Caco-2 (cell line): ENCODE results near the gene FBXO8. TPM values are rescaled to one million over a fixed set of nuclear protein-coding genes. Genes with fewer than 3 reads are reported as not detected.

Experiments
- BruUV-seq: library from RNA; stranded (reverse); fragments of 400-500 nt; replicated peaks from 2 replicates; lab custom pipeline; 2021; lab: Mats Ljungman, UMichigan
- CTCF ChIA-PET: fragments of 300-600 bp; sonication (Branson Sonifier 250); formaldehyde crosslinking; loops from one replicate; lab custom pipeline; 2022; ENCODE audit warnings: antibody characterized with exemption; lab: Charles Lee
- POLR2A ChIA-PET: fragments of 300-600 bp; sonication (Branson Sonifier 250); formaldehyde crosslinking; loops from one replicate; lab custom pipeline; 2022; ENCODE audit warnings: antibody characterized with exemption; lab: Charles Lee
- DNase-seq, 2 experiments: peaks; one replicate each; pipeline versions ENCODE4 v3.0.0 to v3.0.0-alpha.2; 2020 to 2022
- H3K27me3 ChIP-seq: replicated peaks from 2 replicates; pipeline ENCODE4 v1.6.0; 2011; ENCODE audit warnings: low read length; ENCODE audit not compliant: control insufficient read depth, insufficient read depth
- H3K36me3 ChIP-seq: 2 replicates; pipeline ENCODE4 v1.5.1; 2011; ENCODE audit warnings: low read length; ENCODE audit not compliant: control insufficient read depth, insufficient read depth
- H3K4me1 ChIP-seq: fragments of 250-450 bp; sonication (Bioruptor Pico); 2 replicates; pipeline ENCODE4 v1.5.1; 2020; ENCODE audit warnings: mild to moderate bottlenecking
- H3K4me3 ChIP-seq: 2 replicates; pipeline ENCODE4 v1.5.1; 2011; ENCODE audit warnings: low read depth, mild to moderate bottlenecking, control low read depth, low read length
- H3K9me3 ChIP-seq: fragments of 250-450 bp; sonication (Bioruptor Pico); 2 replicates; pipeline ENCODE4 v1.5.1; 2020; ENCODE audit warnings: mild to moderate bottlenecking, moderate library complexity
- H3K27ac Mint-ChIP-seq: one replicate; pipeline ENCODE4 v1.8.0; 2022; ENCODE audit warnings: mixed read lengths; ENCODE audit not compliant: unreplicated experiment
- H3K27me3 Mint-ChIP-seq: one replicate; pipeline ENCODE4 v1.8.0; 2022; ENCODE audit warnings: mixed read lengths; ENCODE audit not compliant: insufficient read depth, unreplicated experiment
- H3K36me3 Mint-ChIP-seq: one replicate; pipeline ENCODE4 v1.8.0; 2022; ENCODE audit warnings: mild to moderate bottlenecking, mixed read lengths; ENCODE audit not compliant: insufficient read depth, unreplicated experiment
- H3K4me1 Mint-ChIP-seq: one replicate; pipeline ENCODE4 v1.8.0; 2022; ENCODE audit warnings: low read depth, mixed read lengths; ENCODE audit not compliant: unreplicated experiment
- H3K4me3 Mint-ChIP-seq: one replicate; pipeline ENCODE4 v1.8.0; 2022; ENCODE audit warnings: mild to moderate bottlenecking, moderate library complexity, mixed read lengths; ENCODE audit not compliant: unreplicated experiment
- H3K9me3 Mint-ChIP-seq: one replicate; pipeline ENCODE4 v1.8.0; 2022; ENCODE audit warnings: mixed read lengths; ENCODE audit not compliant: unreplicated experiment
- CTCF ChIP-seq, 2 experiments: fragments of 200-600 bp in 1 of 2; IDR thresholded peaks; 1 replicate in 1 of 2; 2 replicates in 1 of 2; pipeline versions ENCODE4 v1.5.1 to v1.8.0; 2011 to 2022; ENCODE audit warnings: antibody characterized with exemption in 1 of 2, control low read depth in 1 of 2, inconsistent platforms in 1 of 2, low read depth in 1 of 2, low read length in 1 of 2, mild to moderate bottlenecking in 1 of 2, moderate library complexity in 1 of 2; ENCODE audit not compliant: insufficient read depth in 1 of 2, severe bottlenecking in 1 of 2, unreplicated experiment in 1 of 2
- intact Hi-C: fragments of 100-400 bp; cut with micrococcal nuclease; formaldehyde crosslinking; loops from one replicate; pipeline ENCODE4 v1.10.0; 2022; ENCODE audit not compliant: unreplicated experiment
- total RNA-seq: library from RNA; stranded (reverse); gene quantifications from 2 replicates; pipeline ENCODE4 v1.2.3, GENCODE V29; 2022

FBXO8 gene
- total RNA-seq, 1 experiment from 2014 or later: 15.0 TPM

GRCh38 chr4:174292473-174292872 is 9.0 kb upstream of the FBXO8 start:
- Mint-ChIP-seq H3K4me3 (no peak overlapping the region), H3K36me3 (peaks cover 19% of the 10 kb centered on the region), H3K4me1 (no peaks in the 10 kb centered on the region), H3K27me3 (no peaks in the 10 kb centered on the region), H3K9me3 (peaks cover 41% of the 10 kb centered on the region), H3K27ac (no peak overlapping the region)
- H3K4me1 ChIP-seq: no peaks in the 10 kb centered on the region
- no peak for DNase-seq
- intact Hi-C loops: no loop called here
- ChIA-PET POLR2A (no interaction called here), CTCF (no interaction called here)
- peaks cover 6% of the 10 kb centered on the region; the same call in 1 of the 2 replicates for H3K9me3 ChIP-seq
- BruUV-seq: no TSS peak
- H3K36me3 ChIP-seq: no peaks in the 10 kb centered on the region
- no peaks in the 10 kb centered on the region for H3K27me3 ChIP-seq
- no peak overlapping the region for H3K4me3 ChIP-seq
- TF ChIP-seq CTCF (IDR thresholded peaks at IDR 0.05; ENCODE audit: insufficient read depth in 1 of 2, low read depth in 1 of 2, low read length in 1 of 2, severe bottlenecking in 1 of 2, unreplicated experiment in 1 of 2): no peak

GRCh38 chr4:174286870-174287269 is 3.4 kb upstream of the FBXO8 start:
- H3K27ac Mint-ChIP-seq: no peak overlapping the region
- Histone ChIP-seq H3K27me3 (no peaks in the 10 kb centered on the region), H3K4me1 (peaks cover 7% of the 10 kb centered on the region; the same call in 1 of the 2 replicates), H3K9me3 (peaks cover 1% of the 10 kb centered on the region; the same call in 1 of the 2 replicates), H3K4me3 (no peak overlapping the region), H3K36me3 (no peaks in the 10 kb centered on the region)
- peaks cover 14% of the 10 kb centered on the region for H3K36me3 Mint-ChIP-seq
- no peak for DNase-seq
- no peak overlapping the region for H3K4me3 Mint-ChIP-seq
- peaks cover 18% of the 10 kb centered on the region for H3K9me3 Mint-ChIP-seq
- H3K4me1 Mint-ChIP-seq: peaks cover 11% of the 10 kb centered on the region
- no peaks in the 10 kb centered on the region for H3K27me3 Mint-ChIP-seq
- CTCF ChIA-PET: no interaction called here
- POLR2A ChIA-PET: no interaction called here
- intact Hi-C loops: no loop called here
- TF ChIP-seq CTCF (IDR thresholded peaks at IDR 0.05; ENCODE audit: insufficient read depth in 1 of 2, low read depth in 1 of 2, low read length in 1 of 2, severe bottlenecking in 1 of 2, unreplicated experiment in 1 of 2): no peak
- BruUV-seq: no TSS peak

GRCh38 chr4:174284487-174284886 is 1.0 kb upstream of the FBXO8 start:
- Mint-ChIP-seq H3K9me3 (no peaks in the 10 kb centered on the region), H3K36me3 (peaks cover 14% of the 10 kb centered on the region), H3K4me3 (peak overlapping the region; percentile 81), H3K4me1 (peaks cover 11% of the 10 kb centered on the region), H3K27ac (peak overlapping the region; percentile 99), H3K27me3 (no peaks in the 10 kb centered on the region)
- ChIA-PET POLR2A (no interaction called here), CTCF (no interaction called here)
- Histone ChIP-seq H3K27me3 (no peaks in the 10 kb centered on the region), H3K4me3 (peak overlapping the region; percentile 61), H3K4me1 (peaks cover 7% of the 10 kb centered on the region; the same call in 1 of the 2 replicates), H3K9me3 (no peaks in the 10 kb centered on the region), H3K36me3 (no peaks in the 10 kb centered on the region)
- TF ChIP-seq CTCF (IDR thresholded peaks at IDR 0.05; ENCODE audit: insufficient read depth in 1 of 2, low read depth in 1 of 2, low read length in 1 of 2, severe bottlenecking in 1 of 2, unreplicated experiment in 1 of 2): no peak
- no peak for DNase-seq
- intact Hi-C loops: no loop called here
- no TSS peak for BruUV-seq
